Body of pancreas (tissue), 4 donors: ENCODE measurements around the gene PIK3CD.

Experiments
- POLR2A ChIP-seq, 3 donors: fragments of 450-650 bp; IDR thresholded peaks; one replicate each; pipeline ENCODE4 v1.6.1; 2016; ENCODE audit warnings: antibody characterized with exemption in 3 of 3, mild to moderate bottlenecking in 2 of 3
- TF ChIP-seq, protein P1 (sequence below), 7 experiments: fragments of 450-650 bp in 4 of 7; fragments of 200-600 bp in 3 of 7; sonication (generic) in 3 of 7; IDR thresholded peaks; one replicate each; pipeline ENCODE4 v1.5.1; 2016 to 2019; ENCODE audit warnings: antibody characterized with exemption in 7 of 7

DNA sequence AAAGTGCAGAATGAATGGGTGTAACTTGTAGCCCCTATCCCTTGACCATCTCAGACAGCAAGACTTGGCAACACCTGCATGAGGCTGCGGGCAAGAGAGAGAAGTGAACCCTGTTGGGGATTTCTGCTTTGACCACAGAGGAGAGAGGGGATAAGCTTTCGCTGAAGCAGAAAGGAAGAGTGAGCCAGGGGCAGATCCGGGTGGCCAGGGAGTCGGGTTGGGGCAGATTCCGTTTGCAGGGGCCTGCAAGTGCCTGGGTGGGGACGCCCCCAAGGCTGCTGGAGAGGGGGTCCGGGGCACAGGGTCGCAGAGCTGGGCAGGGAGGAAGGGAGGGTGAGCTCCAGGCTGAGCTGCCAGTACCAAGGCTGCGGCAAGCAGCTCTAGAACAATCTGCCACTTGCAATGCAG, 25.3 kb upstream of the PIK3CD start:
- TF ChIP-seq, protein P1, sequence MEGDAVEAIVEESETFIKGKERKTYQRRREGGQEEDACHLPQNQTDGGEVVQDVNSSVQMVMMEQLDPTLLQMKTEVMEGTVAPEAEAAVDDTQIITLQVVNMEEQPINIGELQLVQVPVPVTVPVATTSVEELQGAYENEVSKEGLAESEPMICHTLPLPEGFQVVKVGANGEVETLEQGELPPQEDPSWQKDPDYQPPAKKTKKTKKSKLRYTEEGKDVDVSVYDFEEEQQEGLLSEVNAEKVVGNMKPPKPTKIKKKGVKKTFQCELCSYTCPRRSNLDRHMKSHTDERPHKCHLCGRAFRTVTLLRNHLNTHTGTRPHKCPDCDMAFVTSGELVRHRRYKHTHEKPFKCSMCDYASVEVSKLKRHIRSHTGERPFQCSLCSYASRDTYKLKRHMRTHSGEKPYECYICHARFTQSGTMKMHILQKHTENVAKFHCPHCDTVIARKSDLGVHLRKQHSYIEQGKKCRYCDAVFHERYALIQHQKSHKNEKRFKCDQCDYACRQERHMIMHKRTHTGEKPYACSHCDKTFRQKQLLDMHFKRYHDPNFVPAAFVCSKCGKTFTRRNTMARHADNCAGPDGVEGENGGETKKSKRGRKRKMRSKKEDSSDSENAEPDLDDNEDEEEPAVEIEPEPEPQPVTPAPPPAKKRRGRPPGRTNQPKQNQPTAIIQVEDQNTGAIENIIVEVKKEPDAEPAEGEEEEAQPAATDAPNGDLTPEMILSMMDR (IDR thresholded peaks at IDR 0.05): no peak
- TF ChIP-seq POLR2A (IDR thresholded peaks at IDR 0.05): no peak
